Activated CD8-positive, alpha-beta memory T cell treated with anti-CD3 and anti-CD28 coated beads, Interleukin-2, amount 50 U/mL, for 4 hours (primary cell): ENCODE results near the gene COL5A1.
"Not testable (repeated sequence)": the region's sequence is repeated elsewhere in the genome, so short reads cannot be mapped to it uniquely, and the experiment has no call there.

Experiments
- DNase-seq: peaks from one replicate; pipeline ENCODE4 v3.0.0-alpha.2; 2020

Gene COL5A1

GRCh38 chr9:134658378-134658955, 16.9 kb downstream of the COL5A1 start:
- no peak for DNase-seq

GRCh38 chr9:134659688-134660131, 18.1 kb downstream of the COL5A1 start:
- no peak for DNase-seq

- no peak for DNase-seq
These were observed 18.8 kb downstream of the COL5A1 start for GRCh38 chr9:134660407-134660806.

GRCh38 chr9:134661299-134661698, 19.7 kb downstream of the COL5A1 start:
- DNase-seq = no peak

- no peak for DNase-seq
These were observed 20.2 kb downstream of the COL5A1 start for GRCh38 chr9:134661791-134662142.

- no peak for DNase-seq
These were observed 20.7 kb downstream of the COL5A1 start for GRCh38 chr9:134662143-134662876.

- no peak for DNase-seq
These were observed 21.5 kb downstream of the COL5A1 start for GRCh38 chr9:134663084-134663483.

GRCh38 chr9:134663753-134664415, 22.3 kb downstream of the COL5A1 start:
- no peak for DNase-seq

- DNase-seq = no peak
These were observed 22.8 kb downstream of the COL5A1 start for GRCh38 chr9:134664446-134664845.

- DNase-seq = no peak
These were observed 24.6 kb downstream of the COL5A1 start for GRCh38 chr9:134666208-134666607.

- DNase-seq = no peak
These were observed 25.2 kb downstream of the COL5A1 start for GRCh38 chr9:134666831-134667230.

- DNase-seq = not testable (repeated sequence)
These were observed 27.4 kb downstream of the COL5A1 start for GRCh38 chr9:134668977-134669376.

- DNase-seq = no peak
These were observed 27.9 kb downstream of the COL5A1 start for GRCh38 chr9:134669399-134669955.

GRCh38 chr9:134670042-134670525, 28.5 kb downstream of the COL5A1 start:
- no peak for DNase-seq

GRCh38 chr9:134670851-134671281, 29.3 kb downstream of the COL5A1 start:
- DNase-seq = peak; percentile 4

GRCh38 chr9:134671341-134672113, 29.9 kb downstream of the COL5A1 start:
- DNase-seq = no peak

GRCh38 chr9:134676361-134676760, 34.8 kb downstream of the COL5A1 start:
- no peak for DNase-seq

GRCh38 chr9:134676886-134677285, 35.3 kb downstream of the COL5A1 start:
- no peak for DNase-seq

- DNase-seq = no peak
These were observed 36.1 kb downstream of the COL5A1 start for GRCh38 chr9:134677743-134678142.

GRCh38 chr9:134678206-134678605, 36.6 kb downstream of the COL5A1 start:
- no peak for DNase-seq

GRCh38 chr9:134678666-134679443, 37.3 kb downstream of the COL5A1 start:
- no peak for DNase-seq
